NCI-H187 (cell line): ENCODE data around the gene FBLN1.

Experiments used
- DNase-seq, 2 experiments: peaks; one replicate each; lab custom pipeline; 2025; lab: John Stamatoyannopoulos, UW

Gene FBLN1

DNA sequence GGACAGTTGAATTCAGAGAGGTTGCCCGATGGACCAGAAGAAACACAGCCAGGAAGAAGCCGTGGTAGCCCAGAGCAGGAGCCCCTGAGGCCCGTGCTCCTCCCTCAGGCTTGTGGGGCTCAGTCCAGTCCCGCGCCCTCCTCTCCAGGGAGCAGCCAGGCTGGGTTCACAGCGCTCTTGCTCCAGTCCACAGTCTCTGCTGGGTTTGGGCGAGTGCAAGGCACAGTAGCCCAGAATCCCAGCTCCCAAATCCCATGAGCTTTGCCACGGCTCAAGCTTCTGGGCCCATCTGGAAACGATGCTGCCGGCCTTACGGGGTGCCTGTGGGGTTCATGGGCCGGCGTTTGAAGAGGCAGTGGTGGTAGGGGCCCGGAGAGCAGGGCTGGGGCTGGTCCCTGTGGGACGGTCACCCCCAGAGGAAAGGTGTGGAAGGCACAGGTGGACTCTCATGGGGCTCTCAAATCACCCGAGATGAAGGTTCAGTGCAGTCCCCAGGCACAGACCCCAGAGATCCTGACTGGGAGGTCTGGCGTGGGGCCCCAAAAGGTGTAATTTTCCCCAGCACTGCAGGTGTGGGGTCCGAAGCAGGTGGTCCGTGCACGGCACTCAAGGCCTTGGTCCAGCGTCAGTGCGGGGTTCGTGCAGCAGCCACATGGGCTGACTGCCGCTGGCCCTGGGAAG lies 138.4 kb downstream of the FBLN1 start:
- DNase-seq, result no peak

DNA sequence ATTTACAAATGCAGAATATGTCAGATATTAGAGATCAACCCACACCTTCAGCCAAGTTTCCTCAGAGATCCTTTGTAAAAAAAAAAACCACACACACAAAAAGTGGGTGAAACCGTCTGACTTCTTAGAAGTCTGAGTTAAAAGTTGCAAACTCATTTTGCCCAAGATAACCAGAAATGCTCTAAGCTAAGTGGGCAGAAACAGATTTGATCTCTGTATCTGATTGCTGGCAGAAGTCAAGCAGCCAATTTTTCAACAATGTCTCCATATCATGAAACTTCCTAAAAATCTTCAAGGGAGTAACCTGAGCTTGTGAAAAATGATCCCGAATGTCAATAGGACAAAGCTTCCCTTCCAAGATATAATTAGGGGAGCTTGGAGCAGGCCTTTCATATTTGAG lies 140.3 kb downstream of the FBLN1 start:
- no peak for DNase-seq

DNA sequence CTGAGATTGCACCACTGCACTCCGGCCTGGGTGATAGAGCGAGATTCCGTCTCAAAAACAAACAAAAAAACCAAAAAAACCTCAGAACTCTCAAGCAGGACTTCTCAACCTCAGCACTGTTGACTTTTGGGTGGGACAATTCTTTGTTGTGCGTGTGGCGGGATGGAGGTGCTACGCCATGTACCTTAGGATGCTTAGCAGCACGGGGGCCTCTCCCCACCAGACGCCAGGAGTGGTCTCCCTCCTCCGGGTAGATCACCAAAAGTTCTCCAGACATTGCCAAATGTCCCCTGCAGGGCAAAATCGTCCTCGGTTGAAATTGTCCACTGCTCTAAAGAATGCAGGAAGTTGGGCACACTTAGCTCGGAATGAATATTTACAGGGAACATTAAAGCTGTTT lies 142.0 kb downstream of the FBLN1 start:
- no peak for DNase-seq

- no peak for DNase-seq
Observed at GRCh38 chr22:45645150-45645525, 142.5 kb downstream of the FBLN1 start.

DNA sequence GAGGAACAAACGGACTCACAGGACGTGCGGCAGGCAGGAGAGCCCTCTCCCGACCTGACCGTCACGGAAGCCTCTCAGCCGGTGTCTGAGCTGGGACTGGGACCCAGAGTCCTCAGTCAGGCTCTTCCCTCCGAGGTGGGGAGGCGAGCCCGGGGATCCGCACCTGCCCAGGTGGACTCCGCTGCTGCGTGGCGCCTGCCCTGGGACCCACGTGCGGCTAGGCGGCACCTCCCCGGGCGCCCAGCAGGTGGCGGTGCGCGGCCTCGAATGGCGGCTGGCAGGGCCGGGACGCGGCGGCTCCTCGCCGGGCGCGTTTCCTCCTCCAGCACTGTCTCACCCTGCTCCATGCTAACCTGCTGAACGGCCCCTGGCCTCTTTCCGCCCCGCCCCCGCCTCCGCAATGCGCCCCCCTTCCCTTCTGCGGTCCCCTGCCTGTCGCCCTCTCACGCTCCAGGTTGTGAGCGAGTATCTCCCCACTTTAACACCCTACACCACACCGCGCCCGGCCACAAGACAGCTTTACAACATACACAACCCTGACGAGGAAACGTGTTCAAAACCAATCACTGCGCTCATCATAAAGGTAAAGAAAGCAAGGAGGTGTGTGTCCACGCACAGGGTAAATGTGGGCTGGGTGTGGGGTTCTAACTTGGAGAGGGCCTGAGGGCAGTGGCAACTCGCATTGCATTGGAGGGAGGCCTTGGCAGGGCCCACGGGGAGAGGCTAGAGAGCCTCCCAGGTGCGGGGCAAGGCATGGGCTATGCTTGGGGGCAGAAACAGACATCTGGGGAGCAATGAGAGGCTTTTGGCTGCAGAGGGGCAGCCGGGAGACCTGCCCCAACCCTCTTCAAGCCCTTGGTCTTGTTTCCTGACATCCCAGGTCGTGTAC lies 143.1 kb downstream of the FBLN1 start:
- DNase-seq, result peak in 1 of 2 experiments; percentile 26

DNA sequence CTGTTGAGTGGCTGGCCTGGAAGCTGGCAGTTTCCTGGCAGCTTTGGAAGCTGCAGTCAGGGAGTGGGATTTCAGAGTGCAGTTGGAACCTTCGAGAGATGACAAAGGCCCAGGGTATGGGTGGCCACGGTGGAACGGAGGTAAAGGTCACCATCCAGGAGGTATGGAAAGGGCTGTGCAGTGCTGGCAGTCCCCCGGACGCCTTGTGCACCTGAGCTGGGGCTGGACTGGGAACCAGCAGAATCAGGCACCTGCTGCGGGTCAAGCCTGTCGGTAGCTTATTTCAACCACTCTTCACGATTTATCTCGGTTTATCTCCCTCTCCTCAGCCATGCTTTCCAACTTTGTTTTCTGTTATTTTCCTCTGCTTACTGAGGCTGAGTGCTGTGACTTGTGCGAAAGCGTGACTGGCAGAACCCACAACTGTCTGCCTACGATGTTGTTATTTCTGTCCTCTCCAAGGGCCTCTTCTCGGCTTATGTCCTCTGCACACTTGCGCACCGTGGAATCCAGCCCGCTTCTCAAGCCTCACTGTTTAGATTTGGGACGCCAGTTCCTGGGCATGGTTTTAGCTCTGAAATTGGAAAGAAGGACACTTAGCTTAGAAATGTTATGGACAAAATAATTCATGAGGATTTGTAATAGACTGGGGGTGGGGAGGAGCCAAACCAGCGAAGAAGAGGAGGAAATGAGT lies 145.0 kb downstream of the FBLN1 start:
- no peak for DNase-seq

GRCh38 chr22:45648301-45649117 lies 145.8 kb downstream of the FBLN1 start:
- no peak for DNase-seq

DNA sequence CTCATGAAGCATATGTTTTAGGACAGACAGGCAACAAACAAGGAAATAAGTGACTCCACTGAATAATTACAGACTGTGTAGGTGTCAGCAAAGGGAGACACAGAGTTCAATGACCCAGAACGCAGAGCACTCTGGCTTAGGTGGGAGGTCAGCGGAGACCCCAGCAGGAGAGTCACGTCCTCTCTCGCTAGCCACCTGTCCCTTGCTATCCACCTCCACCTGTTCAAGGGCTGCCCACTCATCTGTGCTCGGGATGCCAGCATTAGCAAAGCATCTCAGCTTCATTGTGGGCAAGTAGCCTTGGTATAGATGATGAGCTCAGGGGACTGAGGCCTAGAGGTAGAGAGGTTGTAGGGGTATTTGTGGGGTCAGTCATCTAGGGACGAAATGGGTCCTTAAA lies 147.1 kb downstream of the FBLN1 start:
- DNase-seq, result no peak

GRCh38 chr22:45650721-45651120 lies 148.0 kb downstream of the FBLN1 start:
- no peak for DNase-seq
